Measurements from ENCODE around the gene NPAT. TPM values are rescaled to one million over a fixed set of nuclear protein-coding genes. Genes with fewer than 3 reads are reported as not detected.

NPAT gene
- total and polyA plus RNA-seq, 2 experiments from 2014 or later, result 3.7 to 14.3 TPM

DNA sequence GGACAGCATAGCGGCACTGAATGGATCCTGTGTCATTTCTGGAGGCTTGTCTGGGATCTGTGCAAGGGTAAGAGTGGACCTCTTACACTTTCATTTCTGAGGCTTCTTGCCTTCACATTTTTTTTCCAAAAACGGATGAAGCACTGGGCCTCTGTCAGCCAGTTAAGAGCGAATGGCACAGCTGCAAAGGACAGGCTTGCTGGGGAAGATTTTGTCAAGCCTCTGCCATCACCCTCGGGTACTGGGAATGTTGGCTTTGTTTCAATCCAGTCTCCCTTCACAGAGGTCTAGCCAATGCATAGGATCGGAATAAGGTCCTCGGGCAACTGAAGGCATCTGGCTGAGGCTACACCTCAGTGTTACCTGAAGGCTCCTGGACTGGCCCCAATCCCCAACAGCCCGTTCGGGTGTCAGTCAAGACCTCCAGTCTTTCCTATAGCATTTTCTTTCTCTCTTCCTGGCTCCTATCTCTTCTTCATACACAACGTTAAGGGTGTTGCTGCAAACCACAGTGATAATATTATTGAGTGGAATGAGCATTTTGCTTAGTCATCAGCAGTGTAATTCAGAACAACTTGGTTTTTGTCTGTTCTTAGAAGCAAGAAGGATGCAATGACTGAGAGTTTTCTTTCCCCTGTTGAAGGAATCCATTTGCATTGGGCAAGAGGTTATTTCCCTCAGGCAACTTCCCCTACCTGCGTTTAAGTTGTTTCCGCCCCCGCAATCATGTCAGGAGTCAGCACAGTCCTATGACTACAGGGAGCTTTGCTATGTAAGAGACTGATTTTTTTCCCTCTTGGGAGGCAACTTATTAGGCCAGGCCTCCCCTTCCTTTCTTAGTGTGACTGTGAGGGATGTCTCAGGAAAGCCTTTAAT lies 22.8 kb downstream of the NPAT start:
- Histone ChIP-seq H3K9me3 (ENCODE audit: low read depth) (no peaks in the 10 kb centered on the region), H3K27me3 (no peaks in the 10 kb centered on the region), H3K27ac (no peak overlapping the region), H3K36me3 (replicated peaks; ENCODE audit: insufficient read depth, low read depth) (no peaks in the 10 kb centered on the region), H3K4me3 (no peak overlapping the region), H4K20me1 (ENCODE audit: insufficient read depth, poor library complexity, severe bottlenecking) (no peaks in the 10 kb centered on the region), H3K4me1 (ENCODE audit: insufficient read depth) (no peaks in the 10 kb centered on the region), H3K9me2 (replicated peaks; ENCODE audit: insufficient read depth) (no peaks in the 10 kb centered on the region), H3K4me2 (no peak overlapping the region), H2AFZ (no peak overlapping the region), H3K79me2 (peaks cover 45% of the 10 kb centered on the region)
- 76% methylated on average over 12 of the region's 12 CpGs for WGBS (ENCODE audit: low lambda C conversion rate, missing lambda C conversion rate)
- DNase-seq (ENCODE audit: low spot score), result no peak
- TF ChIP-seq, protein P1, sequence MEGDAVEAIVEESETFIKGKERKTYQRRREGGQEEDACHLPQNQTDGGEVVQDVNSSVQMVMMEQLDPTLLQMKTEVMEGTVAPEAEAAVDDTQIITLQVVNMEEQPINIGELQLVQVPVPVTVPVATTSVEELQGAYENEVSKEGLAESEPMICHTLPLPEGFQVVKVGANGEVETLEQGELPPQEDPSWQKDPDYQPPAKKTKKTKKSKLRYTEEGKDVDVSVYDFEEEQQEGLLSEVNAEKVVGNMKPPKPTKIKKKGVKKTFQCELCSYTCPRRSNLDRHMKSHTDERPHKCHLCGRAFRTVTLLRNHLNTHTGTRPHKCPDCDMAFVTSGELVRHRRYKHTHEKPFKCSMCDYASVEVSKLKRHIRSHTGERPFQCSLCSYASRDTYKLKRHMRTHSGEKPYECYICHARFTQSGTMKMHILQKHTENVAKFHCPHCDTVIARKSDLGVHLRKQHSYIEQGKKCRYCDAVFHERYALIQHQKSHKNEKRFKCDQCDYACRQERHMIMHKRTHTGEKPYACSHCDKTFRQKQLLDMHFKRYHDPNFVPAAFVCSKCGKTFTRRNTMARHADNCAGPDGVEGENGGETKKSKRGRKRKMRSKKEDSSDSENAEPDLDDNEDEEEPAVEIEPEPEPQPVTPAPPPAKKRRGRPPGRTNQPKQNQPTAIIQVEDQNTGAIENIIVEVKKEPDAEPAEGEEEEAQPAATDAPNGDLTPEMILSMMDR (IDR thresholded peaks at IDR 0.05; ENCODE audit: poor library complexity), result no peak
- TF ChIP-seq EZH2 (IDR thresholded peaks at IDR 0.05; ENCODE audit: borderline replicate concordance), result no peak
- no peak for TF ChIP-seq EZH2phosphoT487 (IDR thresholded peaks at IDR 0.05; ENCODE audit: low read depth, severe bottlenecking, unreplicated experiment)

DNA sequence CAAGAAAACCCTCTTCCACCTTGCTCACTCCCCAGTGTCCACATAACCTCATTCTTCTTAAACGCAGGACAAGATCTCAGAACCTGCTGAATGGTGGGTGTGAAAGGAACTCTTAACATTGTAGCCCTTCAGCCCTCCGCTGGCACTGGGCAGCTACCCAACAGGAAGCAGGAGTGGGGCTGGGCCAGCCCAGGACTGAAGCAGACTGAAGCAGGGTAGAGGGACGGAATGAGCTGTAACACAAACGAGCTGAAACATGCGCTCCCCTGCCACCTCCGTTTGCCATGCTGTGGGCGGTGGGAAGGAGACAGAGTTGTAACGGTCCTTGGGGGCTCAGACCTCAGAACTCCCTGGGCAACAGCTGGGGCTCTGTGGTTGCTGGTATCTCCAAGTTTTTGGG lies 23.6 kb downstream of the NPAT start:
- Histone ChIP-seq H2AFZ (no peak overlapping the region), H3K4me1 (ENCODE audit: insufficient read depth) (no peaks in the 10 kb centered on the region), H3K9me2 (replicated peaks; ENCODE audit: insufficient read depth) (no peaks in the 10 kb centered on the region), H4K20me1 (ENCODE audit: insufficient read depth, poor library complexity, severe bottlenecking) (no peaks in the 10 kb centered on the region), H3K27ac (no peak overlapping the region), H3K36me3 (replicated peaks; ENCODE audit: insufficient read depth, low read depth) (no peaks in the 10 kb centered on the region), H3K9me3 (ENCODE audit: low read depth) (no peaks in the 10 kb centered on the region), H3K4me2 (no peak overlapping the region), H3K79me2 (peaks cover 43% of the 10 kb centered on the region), H3K4me3 (no peak overlapping the region), H3K27me3 (no peaks in the 10 kb centered on the region)
- WGBS (ENCODE audit: low lambda C conversion rate, missing lambda C conversion rate), result 94% methylated on average over 8 of the region's 8 CpGs
- TF ChIP-seq, protein P1 (IDR thresholded peaks at IDR 0.05; ENCODE audit: poor library complexity), result no peak
- no peak for TF ChIP-seq EZH2 (IDR thresholded peaks at IDR 0.05; ENCODE audit: borderline replicate concordance)
- no peak for TF ChIP-seq EZH2phosphoT487 (IDR thresholded peaks at IDR 0.05; ENCODE audit: low read depth, severe bottlenecking, unreplicated experiment)
- DNase-seq (ENCODE audit: low spot score), result no peak

DNA sequence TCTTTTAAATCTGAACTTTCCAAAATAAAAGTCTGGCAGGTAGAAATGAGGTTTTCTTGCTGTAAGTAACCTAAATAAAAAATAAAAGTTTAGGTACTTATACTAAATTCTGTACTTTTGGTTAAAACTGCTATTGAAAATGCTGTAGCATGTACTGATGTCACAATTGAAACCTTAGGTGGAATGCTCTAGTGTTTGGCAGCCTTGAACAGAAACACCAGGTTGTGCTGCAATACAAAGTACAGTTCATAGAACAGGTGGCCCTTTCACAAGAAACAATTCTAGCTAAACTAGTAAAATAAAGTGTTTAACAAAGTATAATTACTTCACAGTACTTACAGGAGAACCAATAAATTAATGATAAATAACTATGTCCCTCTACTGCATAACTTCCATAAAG lies 25.1 kb downstream of the NPAT start:
- H3K9me3 ChIP-seq (ENCODE audit: low read depth), result no peaks in the 10 kb centered on the region
- DNase-seq (ENCODE audit: low spot score), result no peak
- no peaks in the 10 kb centered on the region for H4K20me1 ChIP-seq (ENCODE audit: insufficient read depth, poor library complexity, severe bottlenecking)
- H3K4me3 ChIP-seq, result no peak overlapping the region
- H3K4me1 ChIP-seq (ENCODE audit: insufficient read depth), result no peaks in the 10 kb centered on the region
- peaks cover 30% of the 10 kb centered on the region for H3K79me2 ChIP-seq
- no peaks in the 10 kb centered on the region for H3K36me3 ChIP-seq (replicated peaks; ENCODE audit: insufficient read depth, low read depth)
- no peaks in the 10 kb centered on the region for H3K9me2 ChIP-seq (replicated peaks; ENCODE audit: insufficient read depth)
- TF ChIP-seq EZH2phosphoT487 (IDR thresholded peaks at IDR 0.05; ENCODE audit: low read depth, severe bottlenecking, unreplicated experiment), result no peak
- TF ChIP-seq, protein P1 (IDR thresholded peaks at IDR 0.05; ENCODE audit: poor library complexity), result no peak
- TF ChIP-seq EZH2 (IDR thresholded peaks at IDR 0.05; ENCODE audit: borderline replicate concordance), result no peak
- no peaks in the 10 kb centered on the region for H3K27me3 ChIP-seq
- no peak overlapping the region for H3K27ac ChIP-seq
- no peak overlapping the region for H2AFZ ChIP-seq
- H3K4me2 ChIP-seq, result no peak overlapping the region

All from hepatocyte (in vitro differentiated cells).